Keratinocyte (primary cell): ENCODE results near the gene PPP1R2. TPM values are rescaled to one million over a fixed set of nuclear protein-coding genes. Genes with fewer than 3 reads are reported as not detected.

ENCODE experiments used
- DNase-seq: peaks from one replicate; pipeline ENCODE4 v3.0.0-alpha.2; 2011; ENCODE audit warnings: low read depth, missing footprints, low spot score
- FAIRE-seq: peaks from 2 replicates; lab custom pipeline; 2011; peaks lifted over from hg19 to GRCh38; lab: Jason Lieb, UNC
- H2AFZ ChIP-seq: 2 replicates; pipeline ENCODE4 v1.6.0; 2012; ENCODE audit warnings: low read length, control low read depth, inconsistent platforms; ENCODE audit not compliant: control insufficient read depth
- H3K27ac ChIP-seq: 2 replicates; pipeline ENCODE4 v1.5.1; 2011; ENCODE audit warnings: low read length; ENCODE audit not compliant: control insufficient read depth, insufficient read depth
- H3K27me3 ChIP-seq: 3 replicates; pipeline ENCODE4 v1.6.0; 2011; ENCODE audit warnings: low read length; ENCODE audit not compliant: control insufficient read depth, insufficient read depth; ENCODE audit errors: extremely low read depth
- H3K36me3 ChIP-seq, 2 experiments: 2 replicates in 1 of 2; 3 replicates in 1 of 2; pipeline ENCODE4 v1.5.1; 2011; ENCODE audit warnings: low read length in 2 of 2, mild to moderate bottlenecking in 1 of 2; ENCODE audit not compliant: control insufficient read depth in 2 of 2, insufficient read depth in 2 of 2; ENCODE audit errors: extremely low read depth in 1 of 2
- H3K4me1 ChIP-seq: 3 replicates; pipeline ENCODE4 v1.5.1; 2011; ENCODE audit warnings: low read length; ENCODE audit not compliant: control insufficient read depth, insufficient read depth; ENCODE audit errors: extremely low read depth
- H3K4me2 ChIP-seq: 3 replicates; pipeline ENCODE4 v1.6.0; 2011; ENCODE audit warnings: low read depth, low read length; ENCODE audit not compliant: control insufficient read depth, insufficient read depth; ENCODE audit errors: extremely low read depth
- H3K4me3 ChIP-seq, 3 experiments: fragments of 200-600 bp in 1 of 3; sonication (generic) in 1 of 3; 2 replicates in 2 of 3; 3 replicates in 1 of 3; pipeline ENCODE4 v1.5.1; 2011 to 2016; ENCODE audit warnings: low read length in 3 of 3, mild to moderate bottlenecking in 3 of 3, control low read depth in 2 of 3, inconsistent platforms in 1 of 3, low read depth in 1 of 3, mixed read lengths in 1 of 3, mixed run types in 1 of 3, moderate library complexity in 1 of 3; ENCODE audit not compliant: control insufficient read depth in 2 of 3, insufficient read depth in 2 of 3; ENCODE audit errors: extremely low read depth in 1 of 3
- H3K79me2 ChIP-seq: 2 replicates; pipeline ENCODE4 v1.6.0; 2012; ENCODE audit warnings: low read length; ENCODE audit not compliant: control insufficient read depth, insufficient read depth
- H3K9ac ChIP-seq: 3 replicates; pipeline ENCODE4 v1.6.0; 2011; ENCODE audit warnings: low read length; ENCODE audit not compliant: control insufficient read depth, insufficient read depth; ENCODE audit errors: extremely low read depth
- H3K9me1 ChIP-seq: 3 replicates; pipeline ENCODE4 v1.6.0; 2011; ENCODE audit warnings: low read length; ENCODE audit not compliant: control insufficient read depth, insufficient read depth; ENCODE audit errors: extremely low read depth
- H3K9me3 ChIP-seq: 2 replicates; pipeline ENCODE4 v1.5.1; 2012; ENCODE audit warnings: low read depth, low read length; ENCODE audit not compliant: control insufficient read depth
- H4K20me1 ChIP-seq: 3 replicates; pipeline ENCODE4 v1.6.0; 2011; ENCODE audit warnings: low read length; ENCODE audit not compliant: control insufficient read depth, insufficient read depth; ENCODE audit errors: extremely low read depth
- EZH2 ChIP-seq: IDR thresholded peaks from one replicate; pipeline ENCODE4 v1.6.1; 2012; ENCODE audit warnings: inconsistent platforms, mild to moderate bottlenecking, low read length, moderate library complexity
- dilution Hi-C: fragments of 300-500 bp; cut with MboI; formaldehyde crosslinking; loops from one replicate; pipeline ENCODE4 v1.7.0; 2020; ENCODE audit warnings: low sequenced_read_pairs; ENCODE audit not compliant: extremely low pct_ligation_motif_present
- polyA plus RNA-seq, 5 experiments: library from polyadenylated mRNA; depleted of rRNA in 3 of 5; stranded (reverse) in 3 of 5; stranded (forward) in 1 of 5; unstranded in 1 of 5; fragments of >200 nt; gene quantifications; 1 replicate in 1 of 5; 2 replicates in 3 of 5; 3 replicates in 1 of 5; pipeline versions ENCODE4 v1.2.1 to v1.2.3, GENCODE V29; 2011 to 2012; ENCODE audit warnings: missing spikeins in 2 of 5, low read depth in 1 of 5, low replicate concordance in 1 of 5
- TF ChIP-seq, protein P1 (sequence below), 3 experiments: IDR thresholded peaks in 1 of 3; conservative IDR thresholded peaks in 1 of 3; optimal IDR thresholded peaks in 1 of 3; 2 replicates in 2 of 3; 3 replicates in 1 of 3; pipeline versions ENCODE3 to v1.5.1; 2011; ENCODE audit warnings: low read length in 3 of 3, mild to moderate bottlenecking in 3 of 3, moderate library complexity in 2 of 3, control low read depth in 1 of 3, inconsistent platforms in 1 of 3; ENCODE audit not compliant: insufficient read depth in 2 of 3; ENCODE audit errors: extremely low read depth in 1 of 3

The PPP1R2 gene
- polyA plus RNA-seq, 1 donor (not counting 4 experiments of a cell fraction or from before 2014, with no cell fraction given) = 43.2 TPM

GRCh38 chr3:195549931-195550519 lies 6.9 kb upstream of the PPP1R2 start:
- H2AFZ ChIP-seq = no peak overlapping the region
- no peaks in the 10 kb centered on the region for H4K20me1 ChIP-seq
- H3K9ac ChIP-seq = no peak overlapping the region
- FAIRE-seq = no peak
- no peak for TF ChIP-seq EZH2
- H3K27me3 ChIP-seq = no peaks in the 10 kb centered on the region
- H3K9me1 ChIP-seq = no peaks in the 10 kb centered on the region
- no peaks in the 10 kb centered on the region for H3K9me3 ChIP-seq
- H3K36me3 ChIP-seq = no peaks in the 10 kb centered on the region
- no peaks in the 10 kb centered on the region for H3K79me2 ChIP-seq
- H3K4me2 ChIP-seq = no peak overlapping the region
- no peak overlapping the region for H3K27ac ChIP-seq
- no peak overlapping the region for H3K4me3 ChIP-seq
- dilution Hi-C loops = no loop called here
- DNase-seq = no peak
- peaks cover 16% of the 10 kb centered on the region for H3K4me1 ChIP-seq

- Histone ChIP-seq H3K4me1 (peaks cover 16% of the 10 kb centered on the region), H3K9me3 (no peaks in the 10 kb centered on the region), H3K9me1 (no peaks in the 10 kb centered on the region), H3K36me3 (no peaks in the 10 kb centered on the region), H3K27ac (no peak overlapping the region), H3K4me3 (no peak overlapping the region), H2AFZ (no peak overlapping the region), H4K20me1 (no peaks in the 10 kb centered on the region), H3K79me2 (no peaks in the 10 kb centered on the region), H3K27me3 (no peaks in the 10 kb centered on the region), H3K4me2 (no peak overlapping the region), H3K9ac (no peak overlapping the region)
- FAIRE-seq = no peak
- TF ChIP-seq, protein P1, sequence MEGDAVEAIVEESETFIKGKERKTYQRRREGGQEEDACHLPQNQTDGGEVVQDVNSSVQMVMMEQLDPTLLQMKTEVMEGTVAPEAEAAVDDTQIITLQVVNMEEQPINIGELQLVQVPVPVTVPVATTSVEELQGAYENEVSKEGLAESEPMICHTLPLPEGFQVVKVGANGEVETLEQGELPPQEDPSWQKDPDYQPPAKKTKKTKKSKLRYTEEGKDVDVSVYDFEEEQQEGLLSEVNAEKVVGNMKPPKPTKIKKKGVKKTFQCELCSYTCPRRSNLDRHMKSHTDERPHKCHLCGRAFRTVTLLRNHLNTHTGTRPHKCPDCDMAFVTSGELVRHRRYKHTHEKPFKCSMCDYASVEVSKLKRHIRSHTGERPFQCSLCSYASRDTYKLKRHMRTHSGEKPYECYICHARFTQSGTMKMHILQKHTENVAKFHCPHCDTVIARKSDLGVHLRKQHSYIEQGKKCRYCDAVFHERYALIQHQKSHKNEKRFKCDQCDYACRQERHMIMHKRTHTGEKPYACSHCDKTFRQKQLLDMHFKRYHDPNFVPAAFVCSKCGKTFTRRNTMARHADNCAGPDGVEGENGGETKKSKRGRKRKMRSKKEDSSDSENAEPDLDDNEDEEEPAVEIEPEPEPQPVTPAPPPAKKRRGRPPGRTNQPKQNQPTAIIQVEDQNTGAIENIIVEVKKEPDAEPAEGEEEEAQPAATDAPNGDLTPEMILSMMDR (optimal IDR thresholded peaks at IDR 0.05 in 1 of 3, IDR thresholded peaks at IDR 0.05 in 1 of 3, conservative IDR thresholded peaks at IDR 0.05 in 1 of 3; ENCODE audit: extremely low read depth in 1 of 3, insufficient read depth in 2 of 3, low read length in 3 of 3) = no peak
- no peak for TF ChIP-seq EZH2
- dilution Hi-C loops = no loop called here
- DNase-seq = no peak
Measured at GRCh38 chr3:195548987-195549386, 5.9 kb upstream of the PPP1R2 start.

GRCh38 chr3:195548501-195548900 lies 5.4 kb upstream of the PPP1R2 start:
- dilution Hi-C loops = no loop called here
- H3K4me3 ChIP-seq = no peak overlapping the region
- H3K9ac ChIP-seq = no peak overlapping the region
- H3K4me1 ChIP-seq = peaks cover 16% of the 10 kb centered on the region
- no peak for DNase-seq
- H4K20me1 ChIP-seq = no peaks in the 10 kb centered on the region
- H3K36me3 ChIP-seq = no peaks in the 10 kb centered on the region
- no peaks in the 10 kb centered on the region for H3K27me3 ChIP-seq
- TF ChIP-seq, protein P1 (optimal IDR thresholded peaks at IDR 0.05 in 1 of 3, IDR thresholded peaks at IDR 0.05 in 1 of 3, conservative IDR thresholded peaks at IDR 0.05 in 1 of 3; ENCODE audit: extremely low read depth in 1 of 3, insufficient read depth in 2 of 3, low read length in 3 of 3) = no peak
- no peak for TF ChIP-seq EZH2
- H3K4me2 ChIP-seq = no peak overlapping the region
- FAIRE-seq = no peak
- no peak overlapping the region for H3K27ac ChIP-seq
- H3K9me1 ChIP-seq = no peaks in the 10 kb centered on the region
- H2AFZ ChIP-seq = no peak overlapping the region
- no peaks in the 10 kb centered on the region for H3K79me2 ChIP-seq
- no peaks in the 10 kb centered on the region for H3K9me3 ChIP-seq
